IPS-18c (cell line): ENCODE measurements around the gene DEFB129.

Source experiments
- H3K4me3 ChIP-seq: 2 replicates; pipeline ENCODE4 v1.7.0; 2013; ENCODE audit warnings: low read depth, mild to moderate bottlenecking, low read length, moderate library complexity; ENCODE audit not compliant: insufficient read depth
- H3K9me3 ChIP-seq: one replicate; pipeline ENCODE4 v1.6.1; 2013; ENCODE audit warnings: mild to moderate bottlenecking, low read length, moderate library complexity; ENCODE audit not compliant: control insufficient read depth, insufficient read depth

The DEFB129 gene

GRCh38 chr20:276620-277495 lies 49.8 kb downstream of the DEFB129 start:
- no peak overlapping the region for H3K4me3 ChIP-seq
- H3K9me3 ChIP-seq = no peaks in the 10 kb centered on the region

- Histone ChIP-seq H3K9me3 (no peaks in the 10 kb centered on the region), H3K4me3 (no peak overlapping the region)
These were observed 50.4 kb downstream of the DEFB129 start for GRCh38 chr20:277496-277781.

- H3K9me3 ChIP-seq = no peaks in the 10 kb centered on the region
- H3K4me3 ChIP-seq = peak overlapping the region; percentile 11; the same call in 1 of the 2 replicates
These were observed 51.1 kb downstream of the DEFB129 start for GRCh38 chr20:278181-278580.

GRCh38 chr20:278607-279571 lies 51.8 kb downstream of the DEFB129 start:
- Histone ChIP-seq H3K9me3 (no peaks in the 10 kb centered on the region), H3K4me3 (peak overlapping the region; percentile 28; the same call in 1 of the 2 replicates)
